Measurements from ENCODE around the gene MSX1. TPM values are rescaled to one million over a fixed set of nuclear protein-coding genes. Genes with fewer than 3 reads are reported as not detected.

MSX1 gene
- total RNA-seq, 1 donor from 2014 or later: 31.4 TPM

- Histone ChIP-seq H3K9me3 (no peaks in the 10 kb centered on the region), H3K4me3 (no peak overlapping the region), H3K27me3 (no peaks in the 10 kb centered on the region), H3K27ac (no peak overlapping the region), H3K36me3 (no peaks in the 10 kb centered on the region), H3K4me1 (no peaks in the 10 kb centered on the region)
- intact Hi-C loops (cut with DNase I): no loop called here
- TF ChIP-seq CTCF (IDR thresholded peaks at IDR 0.05) (no peak), POLR2A (IDR thresholded peaks at IDR 0.05) (no peak), POLR2AphosphoS5 (IDR thresholded peaks at IDR 0.05; ENCODE audit: insufficient read depth in 1 of 2, low read depth in 1 of 2) (no peak)
- DNase-seq (ENCODE audit: extremely low spot score in 2 of 2): no peak
These were observed 15.7 kb upstream of the MSX1 start for GRCh38 chr4:4843635-4844291.

GRCh38 chr4:4845027-4845426 lies 14.4 kb upstream of the MSX1 start:
- Histone ChIP-seq H3K9me3 (no peaks in the 10 kb centered on the region), H3K4me3 (no peak overlapping the region), H3K27ac (no peak overlapping the region), H3K27me3 (no peaks in the 10 kb centered on the region), H3K36me3 (no peaks in the 10 kb centered on the region), H3K4me1 (no peaks in the 10 kb centered on the region)
- intact Hi-C loops (cut with DNase I): no loop called here
- TF ChIP-seq POLR2AphosphoS5 (IDR thresholded peaks at IDR 0.05; ENCODE audit: insufficient read depth in 1 of 2, low read depth in 1 of 2) (no peak), POLR2A (IDR thresholded peaks at IDR 0.05) (no peak), CTCF (IDR thresholded peaks at IDR 0.05) (no peak)
- DNase-seq (ENCODE audit: extremely low spot score in 2 of 2): no peak

GRCh38 chr4:4847011-4847410 lies 12.5 kb upstream of the MSX1 start:
- Histone ChIP-seq H3K9me3 (no peaks in the 10 kb centered on the region), H3K4me3 (no peak overlapping the region), H3K27me3 (no peaks in the 10 kb centered on the region), H3K4me1 (no peaks in the 10 kb centered on the region), H3K27ac (no peak overlapping the region), H3K36me3 (no peaks in the 10 kb centered on the region)
- TF ChIP-seq POLR2AphosphoS5 (IDR thresholded peaks at IDR 0.05; ENCODE audit: insufficient read depth in 1 of 2, low read depth in 1 of 2) (no peak), CTCF (IDR thresholded peaks at IDR 0.05) (no peak), POLR2A (IDR thresholded peaks at IDR 0.05) (no peak)
- intact Hi-C loops (cut with DNase I): no loop called here
- DNase-seq (ENCODE audit: extremely low spot score in 2 of 2): no peak

GRCh38 chr4:4848540-4848939 lies 10.9 kb upstream of the MSX1 start:
- Histone ChIP-seq H3K9me3 (no peaks in the 10 kb centered on the region), H3K36me3 (no peaks in the 10 kb centered on the region), H3K4me3 (no peak overlapping the region), H3K27ac (no peak overlapping the region), H3K4me1 (peaks cover 11% of the 10 kb centered on the region), H3K27me3 (no peaks in the 10 kb centered on the region)
- intact Hi-C loops (cut with DNase I): no loop called here
- TF ChIP-seq CTCF (IDR thresholded peaks at IDR 0.05) (no peak), POLR2AphosphoS5 (IDR thresholded peaks at IDR 0.05; ENCODE audit: insufficient read depth in 1 of 2, low read depth in 1 of 2) (no peak), POLR2A (IDR thresholded peaks at IDR 0.05) (no peak)
- no peak for DNase-seq (ENCODE audit: extremely low spot score in 2 of 2)

GRCh38 chr4:4849106-4849505 lies 10.4 kb upstream of the MSX1 start:
- DNase-seq (ENCODE audit: extremely low spot score in 2 of 2): no peak
- intact Hi-C loops (cut with DNase I): no loop called here
- no peaks in the 10 kb centered on the region for H3K27me3 ChIP-seq

More at GRCh38 chr4:4849106-4849505, 10.4 kb upstream of the MSX1 start:
- Histone ChIP-seq H3K4me1 (peaks cover 11% of the 10 kb centered on the region), H3K9me3 (no peaks in the 10 kb centered on the region), H3K4me3 (no peak overlapping the region), H3K36me3 (no peaks in the 10 kb centered on the region), H3K27ac (no peak overlapping the region)
- TF ChIP-seq CTCF (IDR thresholded peaks at IDR 0.05) (no peak), POLR2AphosphoS5 (IDR thresholded peaks at IDR 0.05; ENCODE audit: insufficient read depth in 1 of 2, low read depth in 1 of 2) (no peak)
